ENCODE data around the gene CCT4. TPM values are rescaled to one million over a fixed set of nuclear protein-coding genes. Genes with fewer than 3 reads are reported as not detected.

CCT4 gene
- total RNA-seq, 2 donors from 2014 or later: 33.3 to 67.5 TPM

DNA sequence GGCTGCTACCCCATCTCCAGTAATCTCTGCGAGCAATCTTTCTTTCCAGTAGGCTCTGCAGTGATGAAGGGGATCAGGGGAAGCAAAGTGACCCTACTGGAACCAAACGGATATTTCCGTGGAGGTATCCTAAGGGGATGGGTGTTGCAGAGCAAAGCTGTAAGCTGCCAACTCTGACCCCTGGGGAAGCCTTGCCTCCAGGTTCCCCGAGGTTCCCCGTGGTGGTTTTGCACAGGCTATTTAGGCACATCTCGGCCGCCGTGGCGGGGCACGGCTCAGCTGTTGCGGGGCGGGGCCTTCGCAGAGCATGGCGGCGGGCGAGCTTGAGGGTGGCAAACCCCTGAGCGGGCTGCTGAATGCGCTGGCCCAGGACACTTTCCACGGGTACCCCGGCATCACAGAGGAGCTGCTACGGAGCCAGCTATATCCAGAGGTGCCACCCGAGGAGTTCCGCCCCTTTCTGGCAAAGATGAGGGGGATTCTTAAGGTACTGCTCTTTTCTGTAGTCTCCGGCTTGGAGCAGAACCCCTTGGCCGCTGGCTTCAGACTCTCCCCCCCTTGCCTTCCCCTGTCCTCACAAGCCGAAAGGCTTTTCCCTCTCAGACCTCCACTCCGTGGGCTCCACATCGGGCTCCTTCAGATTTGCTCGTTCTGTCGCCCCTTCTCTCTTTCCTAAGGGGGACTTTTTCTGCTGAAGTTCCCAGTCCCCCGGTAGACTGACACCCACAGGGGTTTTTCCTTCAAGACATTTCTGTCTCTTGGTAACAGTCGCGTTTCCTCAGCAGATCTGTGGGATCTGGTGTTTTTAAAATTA is 17.1 kb upstream of the CCT4 start, which contains the start of gene COMMD1:
Gene COMMD1, plus strand, starts transcription at position 303 of the 814 bp plus-strand sequence. Its CDS starts 5 bp downstream, at position 308.
- H3K9me3 ChIP-seq: no peaks in the 10 kb centered on the region
- ATAC-seq: peak; percentile 97
- peaks cover 19% of the 10 kb centered on the region for H3K4me1 ChIP-seq
- DNase-seq: peak; percentile 73 to 89 (median 78)
- TF ChIP-seq, protein P1, sequence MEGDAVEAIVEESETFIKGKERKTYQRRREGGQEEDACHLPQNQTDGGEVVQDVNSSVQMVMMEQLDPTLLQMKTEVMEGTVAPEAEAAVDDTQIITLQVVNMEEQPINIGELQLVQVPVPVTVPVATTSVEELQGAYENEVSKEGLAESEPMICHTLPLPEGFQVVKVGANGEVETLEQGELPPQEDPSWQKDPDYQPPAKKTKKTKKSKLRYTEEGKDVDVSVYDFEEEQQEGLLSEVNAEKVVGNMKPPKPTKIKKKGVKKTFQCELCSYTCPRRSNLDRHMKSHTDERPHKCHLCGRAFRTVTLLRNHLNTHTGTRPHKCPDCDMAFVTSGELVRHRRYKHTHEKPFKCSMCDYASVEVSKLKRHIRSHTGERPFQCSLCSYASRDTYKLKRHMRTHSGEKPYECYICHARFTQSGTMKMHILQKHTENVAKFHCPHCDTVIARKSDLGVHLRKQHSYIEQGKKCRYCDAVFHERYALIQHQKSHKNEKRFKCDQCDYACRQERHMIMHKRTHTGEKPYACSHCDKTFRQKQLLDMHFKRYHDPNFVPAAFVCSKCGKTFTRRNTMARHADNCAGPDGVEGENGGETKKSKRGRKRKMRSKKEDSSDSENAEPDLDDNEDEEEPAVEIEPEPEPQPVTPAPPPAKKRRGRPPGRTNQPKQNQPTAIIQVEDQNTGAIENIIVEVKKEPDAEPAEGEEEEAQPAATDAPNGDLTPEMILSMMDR (IDR thresholded peaks at IDR 0.05): peak in 1 of 7 experiments; percentile 10
- TF ChIP-seq POLR2A (IDR thresholded peaks at IDR 0.05): peak; percentile 41 to 80 (median 78)
- H3K36me3 ChIP-seq (replicated peaks in 1 of 2; ENCODE audit: insufficient read depth in 1 of 2, low read depth in 2 of 2): no peaks in the 10 kb centered on the region
- H3K27me3 ChIP-seq: no peaks in the 10 kb centered on the region
- intact Hi-C loops (cut with DNase I): no loop called here
- WGBS, 2 donors: 0% methylated on average over 15 to 33 of the region's 33 CpGs
- peak within 1 kb of the TSS; percentile 52 to 70 for H3K4me3 ChIP-seq
- H3K27ac ChIP-seq: peak within 1 kb of the TSS; percentile 17 to 58 (median 36)

DNA sequence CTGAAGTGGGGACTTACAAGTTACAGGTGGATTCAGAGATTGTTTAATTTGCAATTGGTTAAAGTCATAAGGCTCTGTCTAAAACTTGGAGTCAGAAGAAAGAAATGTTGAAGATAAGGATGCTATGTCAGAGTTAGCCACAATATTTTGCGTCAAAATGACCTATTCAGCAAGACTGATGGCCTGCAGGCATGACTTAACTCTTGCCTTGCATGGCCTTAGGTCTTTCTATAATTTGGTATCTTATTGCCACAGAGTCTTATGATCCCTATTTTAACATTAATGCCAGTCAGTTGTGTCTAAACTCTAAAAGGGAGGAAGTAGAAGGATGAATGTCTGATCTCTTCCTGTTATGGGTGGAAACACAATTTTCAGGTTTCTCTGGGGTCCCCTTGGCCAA is 11.8 kb upstream of the CCT4 start:
- ATAC-seq: no peak
- 31 to 50% methylated on average over 1 of the region's 1 CpG for WGBS, 2 donors
- H3K27me3 ChIP-seq: no peaks in the 10 kb centered on the region
- intact Hi-C loops (cut with DNase I): no loop called here
- H3K27ac ChIP-seq: no peak overlapping the region
- no peaks in the 10 kb centered on the region for H3K36me3 ChIP-seq (replicated peaks in 1 of 2; ENCODE audit: insufficient read depth in 1 of 2, low read depth in 2 of 2)
- no peak for TF ChIP-seq POLR2A (IDR thresholded peaks at IDR 0.05)
- TF ChIP-seq, protein P1 (IDR thresholded peaks at IDR 0.05): no peak
- DNase-seq: no peak
- H3K4me3 ChIP-seq: no peak overlapping the region
- no peaks in the 10 kb centered on the region for H3K9me3 ChIP-seq
- no peaks in the 10 kb centered on the region for H3K4me1 ChIP-seq

DNA sequence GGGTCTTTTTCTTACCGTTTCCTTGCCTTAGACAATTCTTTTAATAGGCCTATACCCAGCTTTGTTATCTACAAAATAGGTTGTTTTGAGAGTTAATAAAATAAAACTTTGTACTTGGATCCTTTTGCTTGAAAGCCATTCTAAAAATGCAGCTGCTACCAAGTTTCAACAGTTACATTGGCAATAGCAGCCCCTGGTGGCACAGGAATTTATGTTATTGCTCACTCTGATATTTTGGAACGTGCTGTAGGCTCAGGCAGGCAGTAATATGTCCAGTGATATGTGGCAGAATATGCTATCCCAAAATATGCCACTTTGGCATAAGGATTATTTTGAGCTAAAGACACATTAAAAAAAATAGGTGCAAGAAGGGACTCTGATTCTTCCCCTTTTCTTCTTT is 10.4 kb upstream of the CCT4 start:
- H3K4me1 ChIP-seq: no peaks in the 10 kb centered on the region
- TF ChIP-seq, protein P1 (IDR thresholded peaks at IDR 0.05): peak in 5 of 7 experiments; percentile 16 to 64 (median 50)
- TF ChIP-seq POLR2A (IDR thresholded peaks at IDR 0.05): no peak
- intact Hi-C loops (cut with DNase I): no loop called here
- WGBS, 2 donors: 12 to 24% methylated on average over 2 of the region's 2 CpGs
- no peaks in the 10 kb centered on the region for H3K9me3 ChIP-seq
- peak in 2 of 4 donors; percentile 26 to 48 for DNase-seq
- H3K36me3 ChIP-seq (replicated peaks in 1 of 2; ENCODE audit: insufficient read depth in 1 of 2, low read depth in 2 of 2): no peaks in the 10 kb centered on the region
- H3K27me3 ChIP-seq: no peaks in the 10 kb centered on the region
- no peak for ATAC-seq
- no peak overlapping the region for H3K27ac ChIP-seq
- H3K4me3 ChIP-seq: no peak overlapping the region

- DNase-seq: peak in 1 of 4 donors; percentile 6
- intact Hi-C loops (cut with DNase I): no loop called here
- Histone ChIP-seq H3K4me1 (peaks cover 26% of the 10 kb centered on the region), H3K36me3 (replicated peaks in 1 of 2; ENCODE audit: insufficient read depth in 1 of 2, low read depth in 2 of 2) (peaks cover 0 to 10% of the 10 kb centered on the region in 2 donors), H3K27me3 (no peaks in the 10 kb centered on the region), H3K9me3 (no peaks in the 10 kb centered on the region), H3K4me3 (peak overlapping the region; percentile 47 to 89), H3K27ac (peak overlapping the region; percentile 86 to 97 (median 96))
- TF ChIP-seq, protein P1 (IDR thresholded peaks at IDR 0.05): no peak
- no peak for ATAC-seq
- 0% methylated on average over 18 of the region's 18 CpGs for WGBS, 2 donors
These were observed 664 bp downstream of the CCT4 start for GRCh38 chr2:61887717-61888266.
